ENCODE measurements around the gene PPP2R5E. TPM values are rescaled to one million over a fixed set of nuclear protein-coding genes. Genes with fewer than 3 reads are reported as not detected.

PPP2R5E gene
- total RNA-seq, 1 experiment from 2014 or later, result 45.0 TPM

GRCh38 chr14:63533474-63533873 is 9.7 kb downstream of the PPP2R5E start:
- intact Hi-C loops (cut with micrococcal nuclease), result no loop called here
- CTCF ChIA-PET, result no interaction called here
- POLR2A ChIA-PET, result no interaction called here

DNA sequence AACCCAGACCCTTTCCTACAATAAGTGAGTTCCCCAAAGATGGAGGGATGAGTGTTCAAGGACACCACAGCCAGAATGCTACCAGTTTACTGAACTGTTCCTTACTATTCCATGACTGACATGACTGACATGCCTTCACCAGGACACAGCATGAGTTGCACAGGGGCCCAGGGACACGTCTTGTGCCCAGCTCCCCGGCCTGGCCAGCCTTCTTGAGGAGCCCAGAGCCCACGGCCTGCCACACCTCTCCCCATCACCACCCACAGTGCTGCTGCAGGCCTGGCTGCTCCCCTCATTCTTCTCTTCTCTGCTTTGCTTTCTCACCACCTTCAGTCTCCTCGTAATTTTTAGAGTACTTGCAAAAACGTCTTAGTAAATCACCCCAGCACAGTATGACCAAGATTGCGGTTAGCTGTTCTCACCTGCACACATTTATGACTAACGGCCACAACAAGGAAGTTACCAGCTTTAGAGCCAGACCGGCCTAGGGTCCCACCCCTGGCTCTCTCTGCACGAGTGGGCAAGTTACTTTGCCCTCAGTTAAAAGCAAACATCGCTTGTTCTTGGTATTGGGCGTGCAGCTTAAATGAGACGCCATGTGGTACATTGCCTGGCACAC is 18.5 kb downstream of the PPP2R5E start:
- RAD21 ChIA-PET (ENCODE audit: low non-redundant PET in 1 of 2, low total read pairs in 2 of 2, uncharacterized antibody in 2 of 2, unreplicated experiment in 2 of 2), result no interaction called here

More at GRCh38 chr14:63533474-63533873, 9.7 kb downstream of the PPP2R5E start:
- DNase-seq (ENCODE audit: low read depth, low spot score) (no peak), ATAC-seq (no peak)
- H3K9me2 ChIP-seq (ENCODE audit: insufficient read depth), result no peaks in the 10 kb centered on the region
- peaks cover 81% of the 10 kb centered on the region for H3K79me2 ChIP-seq (ENCODE audit: insufficient read depth, low read length)
- no peaks in the 10 kb centered on the region for H3K9me3 ChIP-seq (ENCODE audit: control insufficient read depth in 1 of 2, insufficient read depth in 1 of 2, low read depth in 1 of 2, low read length in 2 of 2)
- no peaks in the 10 kb centered on the region for H3K27me3 ChIP-seq (ENCODE audit: insufficient read depth, low read length)
- no peak overlapping the region for H3K4me3 ChIP-seq (replicated peaks in 1 of 2; ENCODE audit: low read depth in 1 of 2, low read length in 2 of 2)
- no peak overlapping the region for H3K27ac ChIP-seq (ENCODE audit: low read depth, low read length)
- no peak overlapping the region for H2AFZ ChIP-seq (ENCODE audit: low read depth, low read length, poor library complexity, severe bottlenecking)
- BruUV-seq (replicated peaks), result no TSS peak
- RAD21 ChIA-PET (ENCODE audit: low non-redundant PET in 1 of 2, low total read pairs in 2 of 2, uncharacterized antibody in 2 of 2, unreplicated experiment in 2 of 2), result no interaction called here
- peaks cover 11 to 12% of the 10 kb centered on the region in 2 experiments; a peak in 3 of 4 replicates for H3K36me3 ChIP-seq (ENCODE audit: control insufficient read depth in 1 of 2, insufficient read depth in 2 of 2, low read length in 2 of 2)
- no peak for TF ChIP-seq EZH2phosphoT487 (IDR thresholded peaks at IDR 0.05; ENCODE audit: borderline replicate concordance)
- H4K20me1 ChIP-seq (ENCODE audit: insufficient read depth), result peaks cover 6% of the 10 kb centered on the region; the same call in 1 of the 2 replicates
- no peak overlapping the region for H3K9ac ChIP-seq (ENCODE audit: low read length)
- no peaks in the 10 kb centered on the region for H3K4me1 ChIP-seq (ENCODE audit: control insufficient read depth in 1 of 2, insufficient read depth in 2 of 2, low read length in 2 of 2)
- no peak overlapping the region for H3K4me2 ChIP-seq (ENCODE audit: low read length)

More for the DNA sequence above, 18.5 kb downstream of the PPP2R5E start:
- Histone ChIP-seq H3K9me2 (ENCODE audit: insufficient read depth) (no peaks in the 10 kb centered on the region), H3K9me3 (ENCODE audit: control insufficient read depth in 1 of 2, insufficient read depth in 1 of 2, low read depth in 1 of 2, low read length in 2 of 2) (no peaks in the 10 kb centered on the region), H3K27ac (ENCODE audit: low read depth, low read length) (no peak overlapping the region; the same call in 1 of the 2 replicates), H3K27me3 (ENCODE audit: insufficient read depth, low read length) (no peaks in the 10 kb centered on the region), H3K79me2 (ENCODE audit: insufficient read depth, low read length) (peaks cover 58% of the 10 kb centered on the region), H2AFZ (ENCODE audit: low read depth, low read length, poor library complexity, severe bottlenecking) (no peak overlapping the region), H3K9ac (ENCODE audit: low read length) (no peak overlapping the region), H3K4me3 (replicated peaks in 1 of 2; ENCODE audit: low read depth in 1 of 2, low read length in 2 of 2) (no peak overlapping the region), H3K4me1 (ENCODE audit: control insufficient read depth in 1 of 2, insufficient read depth in 2 of 2, low read length in 2 of 2) (no peaks in the 10 kb centered on the region), H4K20me1 (ENCODE audit: insufficient read depth) (no peaks in the 10 kb centered on the region), H3K36me3 (ENCODE audit: control insufficient read depth in 1 of 2, insufficient read depth in 2 of 2, low read length in 2 of 2) (0 out of 4 replicates have a peak, but pooled peaks cover 0 to 3% of the 10 kb centered on the region in 2 experiments), H3K4me2 (ENCODE audit: low read length) (no peak overlapping the region)
- CTCF ChIA-PET, result interaction anchor here (0.6 kb wide), 1 partner anchor 12 kb away, joined by 3 read pairs; no protein-coding TSS in a partner anchor
- POLR2A ChIA-PET, result no interaction called here
- no peak for TF ChIP-seq ATF3 (IDR thresholded peaks at IDR 0.05)
- no peak for TF ChIP-seq SIN3A (IDR thresholded peaks at IDR 0.05; ENCODE audit: low read depth)
- no peak for TF ChIP-seq EZH2 (IDR thresholded peaks at IDR 0.05)
- TF ChIP-seq ELF1 (IDR thresholded peaks at IDR 0.05; ENCODE audit: borderline replicate concordance, low read depth), result no peak
- no peak for TF ChIP-seq EZH2phosphoT487 (IDR thresholded peaks at IDR 0.05; ENCODE audit: borderline replicate concordance)
- TF ChIP-seq ZFX (IDR thresholded peaks at IDR 0.05), result no peak
- no peak for TF ChIP-seq RAD21 (IDR thresholded peaks at IDR 0.05; ENCODE audit: low read depth)
- TF ChIP-seq, protein P1, sequence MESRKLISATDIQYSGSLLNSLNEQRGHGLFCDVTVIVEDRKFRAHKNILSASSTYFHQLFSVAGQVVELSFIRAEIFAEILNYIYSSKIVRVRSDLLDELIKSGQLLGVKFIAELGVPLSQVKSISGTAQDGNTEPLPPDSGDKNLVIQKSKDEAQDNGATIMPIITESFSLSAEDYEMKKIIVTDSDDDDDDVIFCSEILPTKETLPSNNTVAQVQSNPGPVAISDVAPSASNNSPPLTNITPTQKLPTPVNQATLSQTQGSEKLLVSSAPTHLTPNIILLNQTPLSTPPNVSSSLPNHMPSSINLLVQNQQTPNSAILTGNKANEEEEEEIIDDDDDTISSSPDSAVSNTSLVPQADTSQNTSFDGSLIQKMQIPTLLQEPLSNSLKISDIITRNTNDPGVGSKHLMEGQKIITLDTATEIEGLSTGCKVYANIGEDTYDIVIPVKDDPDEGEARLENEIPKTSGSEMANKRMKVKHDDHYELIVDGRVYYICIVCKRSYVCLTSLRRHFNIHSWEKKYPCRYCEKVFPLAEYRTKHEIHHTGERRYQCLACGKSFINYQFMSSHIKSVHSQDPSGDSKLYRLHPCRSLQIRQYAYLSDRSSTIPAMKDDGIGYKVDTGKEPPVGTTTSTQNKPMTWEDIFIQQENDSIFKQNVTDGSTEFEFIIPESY (IDR thresholded peaks at IDR 0.05; ENCODE audit: extremely low read depth, insufficient replicate concordance, low read length), result no peak
- TF ChIP-seq YY1 (IDR thresholded peaks at IDR 0.05; ENCODE audit: extremely low read depth, insufficient replicate concordance, low read depth, low read length), result no peak
- TF ChIP-seq REST (IDR thresholded peaks at IDR 0.05; ENCODE audit: low read depth), result no peak
- DNase-seq (ENCODE audit: low read depth, low spot score), result no peak
- BruUV-seq (replicated peaks), result no TSS peak
- no peak for ATAC-seq
- intact Hi-C loops (cut with micrococcal nuclease), result no loop called here
